ENCODE results near the gene RABGGTB. TPM values are rescaled to one million over a fixed set of nuclear protein-coding genes. Genes with fewer than 3 reads are reported as not detected.

The RABGGTB gene
- 75.8 and 84.9 TPM in 2 replicates for total RNA-seq

DNA sequence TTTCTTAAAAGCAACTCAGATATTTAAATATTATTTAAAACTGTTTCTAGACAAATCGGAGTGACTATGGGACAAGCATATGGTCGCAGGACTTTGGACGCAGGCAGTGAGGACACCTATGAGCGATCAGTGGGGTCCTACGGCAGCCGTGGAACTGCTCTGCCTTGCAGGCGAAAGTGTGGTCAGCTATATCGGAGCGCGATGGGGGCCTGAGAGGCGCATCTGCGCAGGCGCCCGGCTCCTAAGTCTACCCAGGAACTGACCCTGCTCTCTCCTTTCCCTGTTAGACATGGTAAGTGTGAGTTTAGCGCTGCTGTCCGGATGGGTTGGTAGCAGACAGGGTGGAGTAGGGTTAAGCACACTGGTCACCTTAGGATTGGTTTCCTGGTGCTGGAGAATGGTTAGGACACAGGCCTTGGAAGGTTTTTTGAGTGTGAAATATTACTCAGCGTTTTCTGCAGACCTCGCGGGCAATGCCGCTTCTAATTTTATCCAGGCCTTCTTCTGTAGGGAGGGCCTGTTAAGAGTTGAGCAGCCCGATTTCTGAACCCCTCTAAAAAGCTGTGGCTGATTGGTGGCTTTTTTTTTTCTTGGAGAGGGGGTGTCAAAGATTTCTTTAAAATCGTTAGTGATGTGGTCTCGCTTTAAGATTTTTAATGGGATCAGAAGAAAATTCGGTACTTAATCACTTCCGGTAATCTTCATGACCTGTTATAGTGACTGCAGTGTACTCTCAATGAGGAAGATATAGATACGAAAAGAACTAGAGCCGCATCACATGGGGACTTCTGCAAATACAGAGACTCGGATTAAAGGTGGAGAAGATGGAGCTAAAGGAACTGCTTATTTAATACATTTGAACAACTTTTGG lies at the start of gene RABGGTB:
Gene RABGGTB (plus strand): TSS at position 274 of the 871 bp plus-strand sequence. CDS start 16 bp downstream, at position 290.

DNA sequence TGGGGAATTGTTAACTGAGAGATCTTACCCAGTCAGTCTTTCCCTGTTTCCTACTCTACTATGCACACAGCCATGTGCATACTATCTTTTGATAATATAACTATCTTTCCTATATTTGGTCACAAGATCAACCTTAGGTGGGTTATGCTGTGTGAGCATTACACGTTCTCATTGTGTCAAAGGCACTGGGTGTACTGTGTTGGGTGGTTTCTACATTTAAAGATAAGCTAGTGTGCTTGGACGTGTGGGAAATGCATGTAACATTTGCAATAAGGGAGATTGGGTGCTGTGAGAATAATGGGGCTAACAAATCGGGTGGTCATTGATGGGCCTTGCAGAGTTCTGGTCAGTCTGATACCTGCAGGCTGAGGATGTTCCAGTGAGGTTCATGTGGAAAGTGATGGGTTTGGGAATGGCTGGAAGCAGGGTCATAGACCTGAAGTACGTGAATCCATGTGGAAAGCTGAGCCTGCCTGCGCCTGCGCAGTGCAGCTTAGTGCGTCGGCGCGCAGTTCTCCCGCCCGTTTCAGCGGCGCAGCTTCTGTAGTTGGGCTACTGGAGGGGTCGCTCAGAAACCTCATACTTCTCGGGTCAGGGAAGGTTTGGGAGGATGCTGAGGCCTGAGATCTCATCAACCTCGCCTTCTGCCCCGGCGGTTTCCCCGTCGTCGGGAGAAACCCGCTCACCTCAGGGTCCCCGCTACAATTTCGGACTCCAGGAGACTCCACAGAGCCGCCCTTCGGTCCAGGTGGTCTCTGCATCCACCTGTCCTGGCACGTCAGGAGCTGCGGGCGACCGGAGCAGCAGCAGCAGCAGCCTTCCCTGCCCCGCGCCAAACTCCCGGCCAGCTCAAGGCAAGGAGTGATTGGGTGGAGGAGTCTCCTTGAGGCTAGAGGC lies 10.6 kb downstream of the RABGGTB start, which contains the start of gene MSH4:
Gene MSH4 (plus strand): TSS at position 507 of the 897 bp plus-strand sequence. CDS start 104 bp downstream, at position 611.

Small RNAs within 50 kb of the gene (small RNA-seq; reads per million reads assigned to genes)
- gene SNORD45A (not detected), gene SNORD45B (not detected), gene SNORD45C (not detected)

Other genes with a start within 250 kb of the RABGGTB start
- 0.12 and 0.49 TPM in 2 replicates for gene SLC44A5, start 175.1 kb upstream of the RABGGTB start, total RNA-seq
- 23.6 and 25.3 TPM in 2 replicates for gene ACADM, start 61.5 kb upstream of the RABGGTB start, total RNA-seq
- gene MSH4, start 10.6 kb downstream of the RABGGTB start, total RNA-seq, result 0.12 and 0.16 TPM in 2 replicates
- gene ASB17, start 146.1 kb downstream of the RABGGTB start, total RNA-seq, result not detected in 2 replicates

All from hair follicle dermal papilla cell (primary cell).